ENCODE results near the gene PANK4. TPM values are rescaled to one million over a fixed set of nuclear protein-coding genes. Genes with fewer than 3 reads are reported as not detected.

The PANK4 gene
- total RNA-seq, 1 experiment from 2014 or later = 20.5 TPM

DNA sequence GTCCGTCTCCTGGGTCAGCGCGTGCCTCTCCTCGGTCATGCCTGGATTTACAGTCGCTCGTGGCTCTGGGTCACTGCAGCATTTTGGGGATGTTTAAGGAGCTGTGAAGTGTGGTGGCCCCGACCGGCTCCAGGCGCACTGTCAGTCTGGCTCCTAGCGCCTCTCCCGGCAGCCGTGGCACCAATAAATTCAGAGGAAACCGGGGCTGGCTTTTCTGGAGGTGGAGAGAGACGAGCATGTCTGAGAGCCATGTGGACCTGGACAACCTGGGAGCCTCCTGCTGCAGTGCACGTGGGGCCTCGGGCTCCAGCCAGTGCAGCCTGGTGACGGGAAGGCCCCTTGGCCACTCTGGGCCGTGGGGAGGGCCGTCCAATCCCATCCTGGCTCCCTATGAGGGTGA is 33.2 kb downstream of the PANK4 start:
- H3K4me3 ChIP-seq = no peak overlapping the region
- no peaks in the 10 kb centered on the region for H3K79me2 ChIP-seq (ENCODE audit: low read depth)
- DNase-seq = no peak
- H3K9me2 ChIP-seq (ENCODE audit: insufficient read depth) = no peaks in the 10 kb centered on the region
- no peak for TF ChIP-seq EZH2 (IDR thresholded peaks at IDR 0.05; ENCODE audit: low read depth)
- TF ChIP-seq, protein P1, sequence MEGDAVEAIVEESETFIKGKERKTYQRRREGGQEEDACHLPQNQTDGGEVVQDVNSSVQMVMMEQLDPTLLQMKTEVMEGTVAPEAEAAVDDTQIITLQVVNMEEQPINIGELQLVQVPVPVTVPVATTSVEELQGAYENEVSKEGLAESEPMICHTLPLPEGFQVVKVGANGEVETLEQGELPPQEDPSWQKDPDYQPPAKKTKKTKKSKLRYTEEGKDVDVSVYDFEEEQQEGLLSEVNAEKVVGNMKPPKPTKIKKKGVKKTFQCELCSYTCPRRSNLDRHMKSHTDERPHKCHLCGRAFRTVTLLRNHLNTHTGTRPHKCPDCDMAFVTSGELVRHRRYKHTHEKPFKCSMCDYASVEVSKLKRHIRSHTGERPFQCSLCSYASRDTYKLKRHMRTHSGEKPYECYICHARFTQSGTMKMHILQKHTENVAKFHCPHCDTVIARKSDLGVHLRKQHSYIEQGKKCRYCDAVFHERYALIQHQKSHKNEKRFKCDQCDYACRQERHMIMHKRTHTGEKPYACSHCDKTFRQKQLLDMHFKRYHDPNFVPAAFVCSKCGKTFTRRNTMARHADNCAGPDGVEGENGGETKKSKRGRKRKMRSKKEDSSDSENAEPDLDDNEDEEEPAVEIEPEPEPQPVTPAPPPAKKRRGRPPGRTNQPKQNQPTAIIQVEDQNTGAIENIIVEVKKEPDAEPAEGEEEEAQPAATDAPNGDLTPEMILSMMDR (conservative IDR thresholded peaks at IDR 0.05) = no peak
- peaks cover 14% of the 10 kb centered on the region for H3K4me1 ChIP-seq (replicated peaks; ENCODE audit: insufficient read depth)
- H3F3A ChIP-seq (ENCODE audit: insufficient read depth, low read depth) = no peaks in the 10 kb centered on the region
- BruUV-seq (replicated peaks) = no TSS peak
- CTCF ChIA-PET = no interaction called here
- H4K20me1 ChIP-seq (ENCODE audit: insufficient read depth) = no peaks in the 10 kb centered on the region
- H2AFZ ChIP-seq = no peak overlapping the region
- H3K27ac ChIP-seq = no peak overlapping the region
- H3K27me3 ChIP-seq (ENCODE audit: insufficient read depth, low read depth) = peaks cover 45% of the 10 kb centered on the region
- intact Hi-C loops (cut with micrococcal nuclease; ENCODE audit: unreplicated experiment) = no loop called here
- H3K4me2 ChIP-seq = no peak overlapping the region
- POLR2A ChIA-PET (ENCODE audit: unreplicated experiment) = no interaction called here
- H3K36me3 ChIP-seq (ENCODE audit: low read depth) = no peaks in the 10 kb centered on the region
- H3K9me3 ChIP-seq (ENCODE audit: insufficient read depth, low read depth) = no peaks in the 10 kb centered on the region

DNA sequence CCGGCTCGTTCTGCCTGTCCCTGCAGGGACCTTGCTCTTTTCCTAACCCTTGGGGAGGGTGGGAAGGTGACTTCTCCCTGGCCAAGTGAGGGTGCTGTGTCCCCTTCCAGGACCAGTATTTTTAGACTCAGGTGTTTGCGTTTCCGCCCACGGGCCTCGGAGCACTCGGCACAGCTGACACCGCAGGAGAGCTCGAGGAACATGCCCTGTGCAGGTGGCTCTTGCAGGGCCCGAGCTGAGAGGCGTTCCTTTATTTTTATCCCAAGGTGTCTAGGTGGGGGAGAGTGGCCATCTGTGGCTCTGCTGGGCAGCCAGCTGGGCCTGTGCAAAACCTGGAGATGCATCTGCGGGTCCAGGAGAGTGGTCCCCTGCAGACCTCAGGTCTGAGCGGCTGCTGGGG is 34.3 kb downstream of the PANK4 start:
- Histone ChIP-seq H3K36me3 (ENCODE audit: low read depth) (no peaks in the 10 kb centered on the region), H2AFZ (no peak overlapping the region), H3K9me3 (ENCODE audit: insufficient read depth, low read depth) (no peaks in the 10 kb centered on the region), H3K4me3 (no peak overlapping the region), H3K27me3 (ENCODE audit: insufficient read depth, low read depth) (peaks cover 45% of the 10 kb centered on the region), H3K27ac (no peak overlapping the region), H3K9me2 (ENCODE audit: insufficient read depth) (no peaks in the 10 kb centered on the region), H3K79me2 (ENCODE audit: low read depth) (no peaks in the 10 kb centered on the region), H4K20me1 (ENCODE audit: insufficient read depth) (no peaks in the 10 kb centered on the region), H3K4me2 (no peak overlapping the region), H3F3A (ENCODE audit: insufficient read depth, low read depth) (no peaks in the 10 kb centered on the region), H3K4me1 (replicated peaks; ENCODE audit: insufficient read depth) (peaks cover 14% of the 10 kb centered on the region)
- CTCF ChIA-PET = no interaction called here
- intact Hi-C loops (cut with micrococcal nuclease; ENCODE audit: unreplicated experiment) = no loop called here
- TF ChIP-seq EZH2 (IDR thresholded peaks at IDR 0.05; ENCODE audit: low read depth) = no peak
- TF ChIP-seq, protein P1 (conservative IDR thresholded peaks at IDR 0.05) = no peak
- POLR2A ChIA-PET (ENCODE audit: unreplicated experiment) = no interaction called here
- DNase-seq = no peak
- no TSS peak for BruUV-seq (replicated peaks)

DNA sequence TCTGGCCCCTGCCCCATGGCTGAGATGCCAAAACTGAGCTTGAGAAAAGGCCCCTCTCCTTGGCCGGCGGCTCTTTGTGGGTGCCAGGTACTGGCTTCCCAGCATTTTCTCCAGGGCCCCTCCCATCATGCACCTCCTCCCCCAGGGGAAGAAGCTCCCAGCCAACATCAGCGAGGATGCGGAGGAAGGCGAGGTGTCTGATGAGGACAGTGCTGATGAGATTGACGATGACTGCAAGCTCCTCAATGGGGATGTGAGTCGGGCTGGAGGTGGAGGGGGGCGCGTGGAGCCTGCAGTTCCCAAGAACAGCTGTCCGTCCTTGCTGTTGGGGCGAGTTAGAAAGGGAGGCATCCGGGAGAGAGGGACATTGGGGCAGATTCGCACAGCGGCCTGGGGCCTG is 36.8 kb downstream of the PANK4 start:
- BruUV-seq (replicated peaks) = no TSS peak

More for the DNA sequence above, 36.8 kb downstream of the PANK4 start:
- no peak overlapping the region for H3K4me3 ChIP-seq
- POLR2A ChIA-PET (ENCODE audit: unreplicated experiment) = no interaction called here
- H3K79me2 ChIP-seq (ENCODE audit: low read depth) = no peaks in the 10 kb centered on the region
- H3K9me2 ChIP-seq (ENCODE audit: insufficient read depth) = no peaks in the 10 kb centered on the region
- intact Hi-C loops (cut with micrococcal nuclease; ENCODE audit: unreplicated experiment) = no loop called here
- H3K27ac ChIP-seq = no peak overlapping the region
- H3K4me1 ChIP-seq (replicated peaks; ENCODE audit: insufficient read depth) = peaks cover 11% of the 10 kb centered on the region
- CTCF ChIA-PET = no interaction called here
- H3K4me2 ChIP-seq = no peak overlapping the region
- peaks cover 45% of the 10 kb centered on the region for H3K27me3 ChIP-seq (ENCODE audit: insufficient read depth, low read depth)
- no peaks in the 10 kb centered on the region for H3F3A ChIP-seq (ENCODE audit: insufficient read depth, low read depth)
- H3K9me3 ChIP-seq (ENCODE audit: insufficient read depth, low read depth) = no peaks in the 10 kb centered on the region
- no peak for TF ChIP-seq EZH2 (IDR thresholded peaks at IDR 0.05; ENCODE audit: low read depth)
- TF ChIP-seq, protein P1 (conservative IDR thresholded peaks at IDR 0.05) = no peak
- no peaks in the 10 kb centered on the region for H4K20me1 ChIP-seq (ENCODE audit: insufficient read depth)
- H3K36me3 ChIP-seq (ENCODE audit: low read depth) = no peaks in the 10 kb centered on the region
- no peak overlapping the region for H2AFZ ChIP-seq
- no peak for DNase-seq
